ENCODE measurements around the gene CEACAM5.

The CEACAM5 gene

GRCh38 chr19:41708481-41708880 lies at the start of gene CEACAM5:
CEACAM5 (plus strand) TSS chr19:41708626; CDS start chr19:41708732, 106 bp downstream.
- DNase-seq: peak; percentile 2

GRCh38 chr19:41666075-41666474 lies 42.4 kb upstream of the CEACAM5 start:
- no peak for DNase-seq

GRCh38 chr19:41668315-41668714 lies 40.1 kb upstream of the CEACAM5 start:
- DNase-seq: no peak

GRCh38 chr19:41670755-41671154 lies 37.7 kb upstream of the CEACAM5 start:
- no peak for DNase-seq

GRCh38 chr19:41671486-41671885 lies 36.9 kb upstream of the CEACAM5 start:
- DNase-seq: no peak

- no peak for DNase-seq
Observed at GRCh38 chr19:41682437-41682836, 26.0 kb upstream of the CEACAM5 start.

GRCh38 chr19:41687419-41687818 lies 21.0 kb upstream of the CEACAM5 start:
- DNase-seq: no peak

- DNase-seq: no peak
Observed at GRCh38 chr19:41688098-41688497, 20.3 kb upstream of the CEACAM5 start, which contains the start of gene CEACAM7. CEACAM7 (minus strand) TSS chr19:41688270; CDS start chr19:41688165, 105 bp downstream.

- no peak for DNase-seq
Observed at GRCh38 chr19:41688687-41689086, 19.7 kb upstream of the CEACAM5 start.

GRCh38 chr19:41689993-41690800 lies 18.2 kb upstream of the CEACAM5 start:
- no peak for DNase-seq

GRCh38 chr19:41690801-41691065 lies 17.7 kb upstream of the CEACAM5 start:
- no peak for DNase-seq

- DNase-seq: no peak
Observed at GRCh38 chr19:41691268-41691970, 17.0 kb upstream of the CEACAM5 start.

GRCh38 chr19:41694196-41694595 lies 14.2 kb upstream of the CEACAM5 start:
- no peak for DNase-seq

- DNase-seq: peak; percentile 4
Observed at GRCh38 chr19:41694831-41695635, 13.4 kb upstream of the CEACAM5 start.

GRCh38 chr19:41695745-41696144 lies 12.7 kb upstream of the CEACAM5 start:
- DNase-seq: no peak

GRCh38 chr19:41696402-41697197 lies 11.8 kb upstream of the CEACAM5 start:
- DNase-seq: peak; percentile 9

- DNase-seq: peak; percentile 3
Observed at GRCh38 chr19:41697198-41697855, 11.1 kb upstream of the CEACAM5 start.

GRCh38 chr19:41698746-41699230 lies 9.6 kb upstream of the CEACAM5 start:
- no peak for DNase-seq

- peak; percentile 8 for DNase-seq
Observed at GRCh38 chr19:41699231-41699967, 9.0 kb upstream of the CEACAM5 start.

GRCh38 chr19:41699968-41700323 lies 8.5 kb upstream of the CEACAM5 start:
- no peak for DNase-seq

Measured in activated CD8-positive, alpha-beta memory T cell treated with anti-CD3 and anti-CD28 coated beads, Interleukin-2, amount 50 U/mL, for 4 hours (primary cell).